NCI-H146 (cell line): ENCODE measurements around the gene SSTR5.

Experiments
- DNase-seq: peaks from one replicate; lab custom pipeline; 2025; lab: John Stamatoyannopoulos, UW

SSTR5 gene

GRCh38 chr16:1122398-1122765 lies 49.8 kb downstream of the SSTR5 start:
- no peak for DNase-seq

- DNase-seq, result no peak
These were observed 51.1 kb downstream of the SSTR5 start for GRCh38 chr16:1123525-1124230.

- DNase-seq, result no peak
These were observed 51.7 kb downstream of the SSTR5 start for GRCh38 chr16:1124291-1124690.

GRCh38 chr16:1124795-1125194 lies 52.2 kb downstream of the SSTR5 start:
- no peak for DNase-seq

- peak; percentile 24 for DNase-seq
These were observed 52.9 kb downstream of the SSTR5 start for GRCh38 chr16:1125471-1125870.

GRCh38 chr16:1126044-1126443 lies 53.5 kb downstream of the SSTR5 start:
- no peak for DNase-seq

GRCh38 chr16:1126586-1126985 lies 54.0 kb downstream of the SSTR5 start:
- no peak for DNase-seq

- no peak for DNase-seq
These were observed 54.6 kb downstream of the SSTR5 start for GRCh38 chr16:1127101-1127500.

GRCh38 chr16:1127971-1128715 lies 55.6 kb downstream of the SSTR5 start:
- no peak for DNase-seq

- DNase-seq, result no peak
These were observed 56.8 kb downstream of the SSTR5 start for GRCh38 chr16:1129106-1129960.

GRCh38 chr16:1130382-1130781 lies 57.8 kb downstream of the SSTR5 start:
- no peak for DNase-seq
